C4-2B (cell line): ENCODE results near the gene FLT1.

Experiments used
- H3K27ac ChIP-seq: fragments of 450-650 bp; 2 replicates; pipeline ENCODE4 v1.5.1; 2017
- CTCF ChIP-seq: fragments of 450-650 bp; conservative IDR thresholded peaks from 2 replicates; pipeline ENCODE4 v1.5.1; 2017; ENCODE audit warnings: mild to moderate bottlenecking
- ZFX ChIP-seq: fragments of 450-650 bp; IDR thresholded peaks from 2 replicates; pipeline ENCODE4 v1.6.1; 2017

Gene FLT1

GRCh38 chr13:28528388-28528787 lies 33.5 kb upstream of the FLT1 start:
- no peak for TF ChIP-seq CTCF
- TF ChIP-seq ZFX, result 0 out of 2 replicates have a peak, but pooled peaks have one; percentile 16
- no peak overlapping the region for H3K27ac ChIP-seq

GRCh38 chr13:28527629-28528028 lies 32.7 kb upstream of the FLT1 start:
- H3K27ac ChIP-seq, result no peak overlapping the region
- TF ChIP-seq ZFX (no peak), CTCF (no peak)

GRCh38 chr13:28526876-28527275 lies 31.9 kb upstream of the FLT1 start:
- no peak for TF ChIP-seq CTCF
- no peak for TF ChIP-seq ZFX
- no peak overlapping the region for H3K27ac ChIP-seq

- H3K27ac ChIP-seq, result no peak overlapping the region
- TF ChIP-seq CTCF, result no peak
- no peak for TF ChIP-seq ZFX
Observed at GRCh38 chr13:28522871-28523270, 27.9 kb upstream of the FLT1 start.

- peak overlapping the region; percentile 64; the same call in 1 of the 2 replicates for H3K27ac ChIP-seq
- TF ChIP-seq ZFX (no peak), CTCF (no peak)
Observed at GRCh38 chr13:28513745-28514144, 18.8 kb upstream of the FLT1 start.

GRCh38 chr13:28510542-28510941 lies 15.6 kb upstream of the FLT1 start:
- TF ChIP-seq CTCF (no peak), ZFX (no peak)
- no peak overlapping the region for H3K27ac ChIP-seq

GRCh38 chr13:28510066-28510465 lies 15.1 kb upstream of the FLT1 start:
- H3K27ac ChIP-seq, result no peak overlapping the region
- TF ChIP-seq CTCF, result no peak
